Measurements from ENCODE around the gene CXXC4.

The CXXC4 gene

GRCh38 chr4:104494822-104495559 lies at the start of gene CXXC4:
TSS of gene CXXC4 (minus strand) at chr4:104494894. CDS start at chr4:104491802, 3,092 bp downstream.
- Histone ChIP-seq H3K4me3 (peak within 1 kb of the TSS in 6 of 7 experiments; percentile 4 to 49 (median 24)), H3K27ac (peak within 1 kb of the TSS in 6 of 21 experiments; percentile 19 to 78 (median 51))

- Histone ChIP-seq H3K27ac (no peak overlapping the region), H3K4me3 (no peak overlapping the region)
These were observed 38.5 kb upstream of the CXXC4 start for GRCh38 chr4:104533156-104533555.

GRCh38 chr4:104532677-104533076 lies 38.0 kb upstream of the CXXC4 start:
- Histone ChIP-seq H3K4me3 (no peak overlapping the region), H3K27ac (no peak overlapping the region)

GRCh38 chr4:104531390-104531789 lies 36.7 kb upstream of the CXXC4 start:
- Histone ChIP-seq H3K4me3 (no peak overlapping the region), H3K27ac (no peak overlapping the region)

- Histone ChIP-seq H3K4me3 (no peak overlapping the region), H3K27ac (no peak overlapping the region)
These were observed 35.7 kb upstream of the CXXC4 start for GRCh38 chr4:104530426-104530825.

GRCh38 chr4:104524591-104524990 lies 29.9 kb upstream of the CXXC4 start:
- H3K27ac ChIP-seq, result no peak overlapping the region
- H3K4me3 ChIP-seq, result no peak overlapping the region

DNA sequence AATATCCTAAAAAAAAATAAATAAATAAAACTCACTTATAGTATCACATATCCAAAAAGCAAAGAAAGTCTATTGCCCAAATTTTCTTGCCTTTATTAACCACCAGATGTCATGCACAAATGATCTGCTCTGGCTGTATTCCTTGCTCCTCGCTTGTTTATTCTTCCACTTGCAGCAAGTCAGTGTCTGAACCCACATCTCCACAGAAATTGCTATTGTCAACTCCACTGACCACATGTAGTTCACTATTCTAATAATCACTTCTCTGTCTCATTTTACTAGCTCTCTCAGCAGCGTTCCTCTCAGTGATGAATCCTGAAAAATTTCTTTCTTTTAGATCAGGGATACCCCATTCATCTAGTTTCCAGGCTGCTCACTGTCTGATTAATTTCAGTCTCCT lies 29.3 kb upstream of the CXXC4 start:
- Histone ChIP-seq H3K27ac (no peak overlapping the region), H3K4me3 (no peak overlapping the region)

- H3K27ac ChIP-seq, result no peak overlapping the region
- H3K4me3 ChIP-seq, result no peak overlapping the region
These were observed 24.9 kb upstream of the CXXC4 start for GRCh38 chr4:104519588-104519987.

DNA sequence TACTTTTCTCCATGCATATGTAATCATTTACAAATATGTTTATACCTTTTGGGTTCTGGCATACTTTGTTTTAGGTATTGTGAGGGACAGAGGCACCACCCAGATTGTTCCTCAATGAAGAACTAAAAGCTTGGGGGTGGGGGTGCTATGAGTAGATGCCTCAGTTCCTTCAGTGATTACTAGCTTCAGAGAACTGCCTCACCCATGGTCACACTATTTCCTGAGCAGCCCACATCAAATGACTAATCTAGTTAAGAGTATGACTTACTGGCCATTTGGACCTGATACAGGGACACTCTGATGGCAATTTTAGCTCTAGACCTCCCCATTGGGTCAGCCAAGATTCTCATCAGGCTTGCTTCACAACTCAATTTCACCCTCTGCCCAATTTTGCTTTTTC lies 22.2 kb upstream of the CXXC4 start:
- no peak overlapping the region for H3K27ac ChIP-seq
- H3K4me3 ChIP-seq, result no peak overlapping the region

DNA sequence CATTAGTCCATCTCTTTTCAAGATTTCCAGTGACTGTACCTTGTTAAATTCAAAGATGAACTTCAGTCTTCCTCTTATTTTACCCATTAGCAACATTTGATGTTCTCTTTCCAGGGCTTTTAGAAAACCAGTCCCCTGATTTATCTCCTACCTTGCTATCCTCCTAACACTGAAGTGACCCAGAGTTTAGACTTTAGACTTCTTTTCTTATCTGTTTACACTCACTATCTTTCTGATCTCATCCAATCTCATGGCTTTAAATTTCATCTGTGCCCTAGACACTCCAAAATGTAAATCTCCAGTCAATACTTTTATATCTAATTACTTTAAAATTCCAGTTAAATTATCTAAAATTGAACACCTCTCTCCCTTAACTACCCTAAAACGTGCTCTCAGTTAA lies 13.5 kb upstream of the CXXC4 start:
- Histone ChIP-seq H3K27ac (no peak overlapping the region), H3K4me3 (no peak overlapping the region)

- H3K4me3 ChIP-seq, result no peak overlapping the region
- H3K27ac ChIP-seq, result no peak overlapping the region
These were observed 12.4 kb upstream of the CXXC4 start for GRCh38 chr4:104507112-104507511.

- Histone ChIP-seq H3K27ac (no peak overlapping the region), H3K4me3 (no peak overlapping the region)
These were observed 9.8 kb upstream of the CXXC4 start for GRCh38 chr4:104504536-104504935.

DNA sequence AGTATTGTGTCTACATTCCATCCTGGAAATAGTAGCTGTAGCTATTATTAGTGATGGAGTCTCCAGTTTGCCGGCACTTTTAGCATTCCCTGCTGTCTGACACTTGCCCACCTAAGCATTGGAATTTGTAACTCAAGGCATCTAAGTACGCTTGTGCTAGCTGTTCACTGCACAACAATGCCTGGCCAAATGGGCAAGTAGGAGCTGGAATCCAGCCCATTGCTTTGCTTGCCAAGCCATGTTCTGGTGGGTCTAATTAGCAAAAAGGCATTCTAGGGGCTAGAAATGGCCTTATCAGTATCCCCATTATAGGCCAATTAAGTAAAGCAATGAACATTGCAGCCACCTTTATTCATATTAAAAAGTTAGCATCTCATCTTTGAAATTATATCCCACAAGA lies 7.8 kb upstream of the CXXC4 start:
- no peak overlapping the region for H3K4me3 ChIP-seq
- no peak overlapping the region for H3K27ac ChIP-seq

GRCh38 chr4:104501290-104501689 lies 6.6 kb upstream of the CXXC4 start:
- H3K4me3 ChIP-seq, result no peak overlapping the region
- no peak overlapping the region for H3K27ac ChIP-seq

- Histone ChIP-seq H3K27ac (no peak overlapping the region), H3K4me3 (no peak overlapping the region)
These were observed 5.7 kb upstream of the CXXC4 start for GRCh38 chr4:104500442-104500841.

DNA sequence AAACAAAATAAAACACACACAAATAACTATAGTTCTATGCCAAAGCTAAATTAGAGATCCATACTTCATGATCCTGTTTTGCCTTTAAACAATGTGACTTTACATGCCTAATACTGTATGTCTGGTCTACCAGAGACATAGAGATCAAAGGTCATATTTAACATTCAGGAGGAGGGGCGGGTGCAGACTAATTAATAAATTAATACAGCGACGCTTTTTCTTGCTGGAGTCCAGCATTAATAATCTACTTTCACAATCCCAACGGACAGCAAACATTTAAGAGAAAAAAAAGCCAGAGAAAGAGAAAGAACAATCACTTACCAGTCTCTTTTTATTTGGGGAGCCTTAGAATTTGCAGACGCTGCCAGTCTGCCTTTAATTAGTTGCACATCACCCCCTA lies 509 bp downstream of the CXXC4 start:
- Histone ChIP-seq H3K4me3 (peak overlapping the region in 2 of 7 experiments; percentile 7 to 49), H3K27ac (peak overlapping the region in 1 of 21 experiments; percentile 78)

DNA sequence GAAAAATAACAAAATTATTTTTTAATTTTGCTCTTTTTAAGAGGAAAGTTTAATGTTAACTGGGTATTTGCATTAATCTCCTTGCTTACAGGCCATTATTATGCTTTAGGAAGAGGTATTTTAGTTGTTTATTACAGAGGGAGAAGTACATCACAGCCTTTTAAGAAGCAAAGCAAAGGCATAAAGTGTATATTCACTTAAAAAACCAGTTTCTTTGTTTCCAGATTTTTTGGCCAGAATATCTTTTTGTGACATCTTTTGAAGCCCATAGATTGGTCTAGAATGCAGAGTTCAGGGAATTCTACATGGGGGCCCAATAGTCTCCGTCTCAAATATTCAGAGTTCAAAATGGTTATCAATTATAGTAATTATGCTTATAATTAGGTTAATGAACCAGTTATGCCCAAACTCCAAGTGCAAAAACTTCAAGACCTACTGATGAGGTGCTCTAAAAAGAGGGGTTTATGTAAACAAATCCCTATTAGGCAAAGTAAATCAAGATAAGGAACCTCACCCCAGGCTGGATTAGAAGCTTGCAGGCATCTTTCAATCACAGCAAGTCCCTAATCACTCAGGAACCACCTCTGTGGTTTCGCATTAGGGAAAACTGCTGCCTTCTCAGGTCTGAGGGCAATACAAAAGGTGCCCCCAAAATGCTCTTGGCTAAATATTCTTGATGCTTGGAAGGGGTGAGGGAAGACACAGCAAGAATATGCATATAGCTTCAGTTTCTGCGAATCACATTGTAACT lies 1.4 kb downstream of the CXXC4 start:
- no peak overlapping the region for H3K27ac ChIP-seq
- H3K4me3 ChIP-seq, result no peak overlapping the region

DNA sequence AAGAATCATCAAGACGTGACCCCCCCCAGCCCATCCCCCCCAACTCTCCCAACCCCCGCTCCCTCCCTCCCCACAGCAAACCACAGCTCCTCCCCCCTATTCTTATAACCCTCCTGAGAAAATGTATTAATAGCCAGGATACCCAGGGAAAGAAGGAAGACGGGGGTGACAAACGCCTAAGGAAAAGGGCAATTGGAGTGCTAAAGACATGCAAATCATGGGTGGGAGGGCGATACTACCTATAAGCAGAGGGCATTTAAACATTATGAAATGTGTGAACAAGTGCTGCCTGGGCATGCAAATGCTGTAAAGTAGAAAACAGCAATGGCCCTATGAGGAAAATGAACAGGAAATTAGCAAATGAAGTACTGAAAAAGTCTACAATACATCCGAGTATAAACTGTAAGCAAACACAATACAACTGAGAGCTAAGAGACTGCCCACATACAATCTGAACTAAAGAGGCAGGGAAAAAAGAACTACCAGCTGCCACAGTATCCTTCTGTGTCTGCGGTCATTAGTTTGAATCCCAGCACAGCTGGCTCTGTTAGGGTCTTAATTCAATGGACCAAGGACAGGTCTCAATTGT lies 2.4 kb downstream of the CXXC4 start:
- peak overlapping the region in 3 of 7 experiments; percentile 35 to 59 (median 49) for H3K4me3 ChIP-seq
- peak overlapping the region in 3 of 21 experiments; percentile 41 to 77 (median 58) for H3K27ac ChIP-seq

DNA sequence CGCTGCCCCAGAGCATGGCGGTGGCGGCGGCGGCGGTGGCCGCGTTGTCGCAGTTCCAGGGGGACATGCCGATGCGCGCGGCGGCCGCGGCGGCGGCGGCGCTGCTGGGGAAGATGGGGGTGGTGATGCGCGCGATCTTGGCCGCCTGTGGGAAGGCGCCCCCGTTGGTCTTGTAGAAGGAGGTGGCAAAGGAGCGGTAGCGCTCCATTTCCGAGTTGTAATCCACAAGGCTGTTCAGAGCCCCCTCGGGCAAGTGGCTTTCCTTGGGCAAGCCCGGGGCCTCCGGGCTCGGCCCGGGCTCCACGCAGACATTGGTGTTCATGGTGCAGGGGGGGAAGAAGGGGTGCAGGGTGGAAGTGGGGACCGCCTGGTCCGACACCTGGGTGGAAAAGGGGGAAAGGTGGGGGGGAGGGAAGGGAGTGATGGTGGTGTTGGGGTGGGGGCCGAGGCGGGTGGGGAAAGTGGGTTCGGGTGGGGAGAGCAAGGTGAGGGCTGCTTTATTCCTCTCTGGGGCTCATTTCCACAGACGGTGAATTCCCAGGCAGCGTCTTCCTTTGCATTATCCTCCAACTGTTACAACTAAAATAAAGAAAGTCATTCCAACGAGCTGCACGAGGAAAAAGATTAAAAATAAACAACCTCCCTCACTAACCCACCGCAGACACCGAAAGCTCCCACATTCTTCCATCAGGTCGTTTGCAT lies 3.1 kb downstream of the CXXC4 start:
- Histone ChIP-seq H3K27ac (peak overlapping the region in 6 of 21 experiments; percentile 29 to 77 (median 42)), H3K4me3 (peak overlapping the region; percentile 15 to 59 (median 35))

Measured in skin epidermis (tissue), 12 donors.